ENCODE results near the gene TIMM44. TPM values are rescaled to one million over a fixed set of nuclear protein-coding genes. Genes with fewer than 3 reads are reported as not detected.

Gene TIMM44
- total and polyA plus RNA-seq, 10 of the 15 experiments (the other 5 are each of a cell fraction or from before 2014, with no cell fraction given), result 6.6 to 90.7 (median 57.6) TPM

DNA sequence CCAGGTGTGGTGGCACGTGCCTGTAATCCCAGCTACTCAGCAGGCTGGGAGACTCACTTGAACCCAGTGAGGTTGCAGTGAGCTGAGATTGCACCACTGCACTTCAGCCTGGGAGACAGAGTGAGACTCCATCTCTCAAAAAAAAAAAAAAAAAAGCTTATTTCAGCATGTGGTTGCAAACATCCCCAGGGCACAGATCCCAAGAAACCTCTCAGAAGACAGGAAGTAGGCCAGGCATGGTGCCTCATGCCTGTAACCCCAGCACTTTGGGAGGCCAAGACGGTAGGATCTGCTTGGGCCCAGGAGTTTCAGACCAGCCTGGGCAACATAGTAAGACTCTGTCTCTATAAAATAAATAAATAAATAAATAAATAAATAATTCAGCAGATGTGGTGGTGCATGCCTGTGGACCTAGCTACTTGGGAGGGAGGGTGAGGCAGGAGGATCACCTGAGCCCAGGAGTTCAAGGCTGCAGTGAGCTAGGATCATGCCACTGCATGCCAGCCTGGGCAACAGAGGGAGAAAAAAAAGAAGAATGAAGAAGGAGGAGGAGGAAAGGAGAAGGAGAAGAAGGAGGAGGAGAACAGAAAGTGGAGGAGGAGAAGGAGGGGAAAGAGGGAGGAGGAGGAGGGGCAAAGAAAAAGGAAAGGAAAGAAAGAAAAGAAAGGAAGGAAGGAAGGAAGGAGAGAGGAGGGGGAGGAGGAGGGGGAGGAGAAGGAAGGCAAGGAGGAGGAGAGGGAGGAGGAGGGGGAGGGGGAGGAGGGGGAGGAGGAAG lies 59.5 kb downstream of the TIMM44 start (continued):
- TF ChIP-seq USF1 (IDR thresholded peaks at IDR 0.05; ENCODE audit: borderline replicate concordance, extremely low read length, insufficient read depth, low read depth, low read length) (no peak), PAX8 (IDR thresholded peaks at IDR 0.05) (no peak), ZNF217 (IDR thresholded peaks at IDR 0.05) (no peak), HDAC6 (IDR thresholded peaks at IDR 0.05; ENCODE audit: unreplicated experiment) (no peak)

GRCh38 chr19:7883105-7883504 lies 60.4 kb downstream of the TIMM44 start:
- in situ Hi-C loops (cut with MboI), result no loop called here
- CTCF ChIA-PET, result interaction anchor here (0.9 to 1.3 kb wide), 2 partner anchors 10 to 14 kb away, joined by 3 read pairs; no protein-coding TSS in a partner anchor
- POLR2A ChIA-PET, result interaction anchor here (0.6 to 1.0 kb wide), 2 partner anchors 21 to 80 kb away, joined by 4 to 7 read pairs; partner anchors contain the start of gene MAP2K7
- no TSS peak for BruUV-seq (replicated peaks)
- Histone ChIP-seq H3K4me1 (ENCODE audit: control insufficient read depth, insufficient read depth, low read length) (no peaks in the 10 kb centered on the region), H3K9ac (ENCODE audit: control insufficient read depth, insufficient read depth, low read length) (no peak overlapping the region), H3K36me3 (ENCODE audit: control insufficient read depth in 2 of 2, insufficient read depth in 2 of 2, low read length in 1 of 2) (no peaks in the 10 kb centered on the region), H4K20me1 (ENCODE audit: control insufficient read depth, insufficient read depth) (no peaks in the 10 kb centered on the region), H3K27ac (ENCODE audit: control insufficient read depth, insufficient read depth) (no peak overlapping the region), H3K9me3 (replicated peaks; ENCODE audit: control insufficient read depth, insufficient read depth, low read length) (no peaks in the 10 kb centered on the region), H3K79me2 (ENCODE audit: control insufficient read depth, insufficient read depth, low read length) (no peaks in the 10 kb centered on the region), H2AFZ (ENCODE audit: control insufficient read depth, low read depth, low read length) (no peak overlapping the region), H3K4me3 (no peak overlapping the region), H3K4me2 (ENCODE audit: control insufficient read depth, insufficient read depth) (no peak overlapping the region), H3K27me3 (replicated peaks in 1 of 2; ENCODE audit: control insufficient read depth in 2 of 2, insufficient read depth in 2 of 2, low read length in 1 of 2) (peaks cover 0 to 2% of the 10 kb centered on the region in 2 experiments; a peak in 2 of 4 replicates)
- RAD21 ChIA-PET (ENCODE audit: unreplicated experiment), result interaction anchor here (0.6 to 1.6 kb wide), 2 partner anchors 315 to 436 kb away, joined by 3 read pairs; no protein-coding TSS in a partner anchor
- WGBS (ENCODE audit: insufficient coverage, insufficient replicate concordance, low lambda C conversion rate, missing lambda C conversion rate), result 85% methylated on average over 4 of the region's 4 CpGs
- intact Hi-C loops (cut with micrococcal nuclease; ENCODE audit: unreplicated experiment), result no loop called here
- DNase-seq (ENCODE audit: low read depth, low spot score) (no peak), ATAC-seq (no peak), FAIRE-seq (no peak)
- SMC1A ChIA-PET (ENCODE audit: uncharacterized antibody, unreplicated experiment), result interaction anchor here (1.2 kb wide), 1 partner anchor 306 kb away, joined by 3 read pairs; no protein-coding TSS in a partner anchor
- no peak for TF ChIP-seq ESRRA (IDR thresholded peaks at IDR 0.05; ENCODE audit: low read length)
- TF ChIP-seq MLLT1 (IDR thresholded peaks at IDR 0.05), result no peak
- no peak for TF ChIP-seq E2F8 (IDR thresholded peaks at IDR 0.05; ENCODE audit: low read depth, partially characterized antibody)
- TF ChIP-seq RFX5 (IDR thresholded peaks at IDR 0.05; ENCODE audit: low read depth, low read length), result no peak
- no peak for TF ChIP-seq MTA3 (IDR thresholded peaks at IDR 0.05; ENCODE audit: borderline replicate concordance, low read length)
- no peak for TF ChIP-seq NFYB (IDR thresholded peaks at IDR 0.05; ENCODE audit: insufficient read depth, low read depth, low read length)
- no peak for TF ChIP-seq POLR2AphosphoS5 (IDR thresholded peaks at IDR 0.05; ENCODE audit: low read length)
- TF ChIP-seq, protein P1, sequence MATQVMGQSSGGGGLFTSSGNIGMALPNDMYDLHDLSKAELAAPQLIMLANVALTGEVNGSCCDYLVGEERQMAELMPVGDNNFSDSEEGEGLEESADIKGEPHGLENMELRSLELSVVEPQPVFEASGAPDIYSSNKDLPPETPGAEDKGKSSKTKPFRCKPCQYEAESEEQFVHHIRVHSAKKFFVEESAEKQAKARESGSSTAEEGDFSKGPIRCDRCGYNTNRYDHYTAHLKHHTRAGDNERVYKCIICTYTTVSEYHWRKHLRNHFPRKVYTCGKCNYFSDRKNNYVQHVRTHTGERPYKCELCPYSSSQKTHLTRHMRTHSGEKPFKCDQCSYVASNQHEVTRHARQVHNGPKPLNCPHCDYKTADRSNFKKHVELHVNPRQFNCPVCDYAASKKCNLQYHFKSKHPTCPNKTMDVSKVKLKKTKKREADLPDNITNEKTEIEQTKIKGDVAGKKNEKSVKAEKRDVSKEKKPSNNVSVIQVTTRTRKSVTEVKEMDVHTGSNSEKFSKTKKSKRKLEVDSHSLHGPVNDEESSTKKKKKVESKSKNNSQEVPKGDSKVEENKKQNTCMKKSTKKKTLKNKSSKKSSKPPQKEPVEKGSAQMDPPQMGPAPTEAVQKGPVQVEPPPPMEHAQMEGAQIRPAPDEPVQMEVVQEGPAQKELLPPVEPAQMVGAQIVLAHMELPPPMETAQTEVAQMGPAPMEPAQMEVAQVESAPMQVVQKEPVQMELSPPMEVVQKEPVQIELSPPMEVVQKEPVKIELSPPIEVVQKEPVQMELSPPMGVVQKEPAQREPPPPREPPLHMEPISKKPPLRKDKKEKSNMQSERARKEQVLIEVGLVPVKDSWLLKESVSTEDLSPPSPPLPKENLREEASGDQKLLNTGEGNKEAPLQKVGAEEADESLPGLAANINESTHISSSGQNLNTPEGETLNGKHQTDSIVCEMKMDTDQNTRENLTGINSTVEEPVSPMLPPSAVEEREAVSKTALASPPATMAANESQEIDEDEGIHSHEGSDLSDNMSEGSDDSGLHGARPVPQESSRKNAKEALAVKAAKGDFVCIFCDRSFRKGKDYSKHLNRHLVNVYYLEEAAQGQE (IDR thresholded peaks at IDR 0.05; ENCODE audit: low read depth, low read length), result no peak
- TF ChIP-seq CREM (IDR thresholded peaks at IDR 0.05; ENCODE audit: low read depth), result no peak

All from GM12878 (cell line).